Measurements from ENCODE around the gene MMP20.

The MMP20 gene

GRCh38 chr11:102576350-102576749 is 48.8 kb downstream of the MMP20 start:
- no peak for TF ChIP-seq CTCF (IDR thresholded peaks at IDR 0.05; ENCODE audit: low read depth, low read length)
- Histone ChIP-seq H3K27ac (no peak overlapping the region), H3K36me3 (no peaks in the 10 kb centered on the region)

GRCh38 chr11:102575012-102575411 is 50.1 kb downstream of the MMP20 start:
- Histone ChIP-seq H3K36me3 (no peaks in the 10 kb centered on the region), H3K27ac (no peak overlapping the region), H3K9me3 (ENCODE audit: severe bottlenecking) (no peaks in the 10 kb centered on the region), H3K27me3 (ENCODE audit: insufficient read depth, low read depth, severe bottlenecking) (no peaks in the 10 kb centered on the region), H3K4me3 (ENCODE audit: low read depth, low read length) (no peak overlapping the region)
- DNase-seq = no peak
- TF ChIP-seq CTCF (IDR thresholded peaks at IDR 0.05; ENCODE audit: low read depth, low read length) = no peak

More at GRCh38 chr11:102576350-102576749, 48.8 kb downstream of the MMP20 start:
- DNase-seq = no peak
- Histone ChIP-seq H3K4me3 (ENCODE audit: low read depth, low read length) (no peak overlapping the region), H3K9me3 (ENCODE audit: severe bottlenecking) (no peaks in the 10 kb centered on the region), H3K27me3 (ENCODE audit: insufficient read depth, low read depth, severe bottlenecking) (no peaks in the 10 kb centered on the region)

DNA sequence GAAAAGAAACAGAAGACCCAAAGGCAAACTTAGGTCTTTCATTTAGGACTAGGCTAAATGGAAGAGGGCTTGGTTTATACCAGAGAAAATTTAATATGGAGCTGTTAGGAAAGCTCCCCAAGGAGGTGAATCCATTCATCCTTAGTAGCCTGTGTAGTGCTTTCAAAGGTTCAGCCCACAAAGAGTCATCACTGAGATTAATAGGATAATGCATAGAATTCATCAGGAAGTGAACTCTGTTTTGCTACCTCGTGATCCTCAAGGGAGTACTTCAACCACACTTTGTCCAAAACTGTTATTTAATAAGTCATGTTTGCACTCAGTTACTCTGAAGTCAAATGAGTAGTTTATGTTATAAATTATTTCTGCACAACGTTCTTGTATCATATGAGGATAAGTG is 51.3 kb downstream of the MMP20 start:
- H3K4me3 ChIP-seq (ENCODE audit: low read depth, low read length) = no peak overlapping the region
- H3K27ac ChIP-seq = no peak overlapping the region
- no peaks in the 10 kb centered on the region for H3K36me3 ChIP-seq
- H3K27me3 ChIP-seq (ENCODE audit: insufficient read depth, low read depth, severe bottlenecking) = no peaks in the 10 kb centered on the region
- no peak for TF ChIP-seq CTCF (IDR thresholded peaks at IDR 0.05; ENCODE audit: low read depth, low read length)
- H3K9me3 ChIP-seq (ENCODE audit: severe bottlenecking) = peaks cover 4% of the 10 kb centered on the region
- no peak for DNase-seq

- DNase-seq = no peak
- Histone ChIP-seq H3K4me3 (ENCODE audit: low read depth, low read length) (no peak overlapping the region), H3K9me3 (ENCODE audit: severe bottlenecking) (peaks cover 6% of the 10 kb centered on the region), H3K27me3 (ENCODE audit: insufficient read depth, low read depth, severe bottlenecking) (no peaks in the 10 kb centered on the region), H3K27ac (no peak overlapping the region), H3K36me3 (no peaks in the 10 kb centered on the region)
- TF ChIP-seq CTCF (IDR thresholded peaks at IDR 0.05; ENCODE audit: low read depth, low read length) = no peak
These were observed 52.4 kb downstream of the MMP20 start for GRCh38 chr11:102572554-102573220.

DNA sequence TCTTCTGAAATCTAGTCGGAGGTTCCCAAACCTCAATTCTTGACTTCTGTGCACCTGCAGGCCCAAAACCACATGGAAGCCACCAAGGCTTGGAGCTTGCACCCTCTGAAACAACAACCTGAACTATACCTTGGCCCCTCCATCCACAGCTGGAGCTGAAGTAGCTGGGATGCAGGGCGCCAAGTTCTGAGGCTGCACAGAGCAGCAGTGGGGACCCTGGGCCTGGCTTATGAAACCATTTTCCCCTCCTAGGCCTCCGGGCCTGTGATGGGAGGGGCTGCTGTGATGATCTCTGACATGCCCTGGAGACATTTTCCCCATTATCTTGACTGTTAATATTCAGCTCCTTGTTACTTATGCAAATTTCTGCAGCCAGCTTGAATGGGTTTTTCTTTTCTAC is 56.3 kb downstream of the MMP20 start:
- H3K27ac ChIP-seq = no peak overlapping the region
- no peak overlapping the region for H3K4me3 ChIP-seq (ENCODE audit: low read depth, low read length)
- H3K9me3 ChIP-seq (ENCODE audit: severe bottlenecking) = peaks cover 6% of the 10 kb centered on the region
- TF ChIP-seq CTCF (IDR thresholded peaks at IDR 0.05; ENCODE audit: low read depth, low read length) = no peak
- DNase-seq = no peak
- no peaks in the 10 kb centered on the region for H3K36me3 ChIP-seq
- no peaks in the 10 kb centered on the region for H3K27me3 ChIP-seq (ENCODE audit: insufficient read depth, low read depth, severe bottlenecking)

DNA sequence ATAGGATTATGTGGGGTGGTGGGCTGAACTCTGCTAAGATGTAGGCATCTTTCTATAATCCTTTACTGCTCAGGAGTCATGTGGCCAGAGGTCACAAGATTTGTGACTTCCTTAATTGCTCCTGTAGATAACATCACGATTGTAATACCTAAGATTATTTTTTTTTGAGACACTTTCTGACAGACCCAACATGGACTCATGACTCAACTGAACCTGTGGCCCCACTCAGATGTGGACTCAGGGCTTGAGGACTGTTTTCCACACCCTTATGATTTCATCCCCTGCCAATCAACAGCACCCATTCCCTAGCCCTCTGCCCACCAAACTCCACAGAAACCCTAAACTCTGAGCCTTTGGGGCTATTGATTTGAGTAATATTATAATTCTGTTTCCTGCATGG is 59.0 kb downstream of the MMP20 start:
- Histone ChIP-seq H3K27ac (no peak overlapping the region), H3K4me3 (ENCODE audit: low read depth, low read length) (no peak overlapping the region), H3K27me3 (ENCODE audit: insufficient read depth, low read depth, severe bottlenecking) (no peaks in the 10 kb centered on the region), H3K9me3 (ENCODE audit: severe bottlenecking) (peaks cover 6% of the 10 kb centered on the region), H3K36me3 (no peaks in the 10 kb centered on the region)
- no peak for TF ChIP-seq CTCF (IDR thresholded peaks at IDR 0.05; ENCODE audit: low read depth, low read length)
- no peak for DNase-seq
